Bronchial epithelial cell (primary cell): ENCODE measurements around the gene PTPRE. TPM values are rescaled to one million over a fixed set of nuclear protein-coding genes. Genes with fewer than 3 reads are reported as not detected.

Experiments
- DNase-seq: peaks from one replicate; pipeline ENCODE4 v3.0.0-alpha.2; 2010; ENCODE audit warnings: low read depth
- FAIRE-seq: peaks from 2 replicates; lab custom pipeline; 2011; peaks lifted over from hg19 to GRCh38; lab: Jason Lieb, UNC
- H3K27me3 ChIP-seq: 2 replicates; pipeline ENCODE4 v1.5.1; 2011; ENCODE audit warnings: low read length; ENCODE audit not compliant: control insufficient read depth, insufficient read depth
- H3K36me3 ChIP-seq: 2 replicates; pipeline ENCODE4 v1.5.1; 2011; ENCODE audit warnings: low read length; ENCODE audit not compliant: control insufficient read depth, insufficient read depth
- H3K4me3 ChIP-seq: 2 replicates; pipeline ENCODE4 v1.5.1; 2011; ENCODE audit warnings: mild to moderate bottlenecking, low read depth, low read length, control low read depth
- CTCF ChIP-seq: IDR thresholded peaks from 2 replicates; pipeline ENCODE4 v1.5.1; 2011; ENCODE audit warnings: mild to moderate bottlenecking, moderate library complexity, low read length, control low read depth, inconsistent platforms; ENCODE audit not compliant: insufficient read depth, severe bottlenecking
- total RNA-seq: library from RNA; depleted of rRNA; stranded (reverse); fragments of >200 nt; gene quantifications from 2 replicates; pipeline ENCODE4 v1.2.1, GENCODE V29; 2014

Gene PTPRE
- total RNA-seq, 1 donor from 2014 or later: 7.9 TPM

DNA sequence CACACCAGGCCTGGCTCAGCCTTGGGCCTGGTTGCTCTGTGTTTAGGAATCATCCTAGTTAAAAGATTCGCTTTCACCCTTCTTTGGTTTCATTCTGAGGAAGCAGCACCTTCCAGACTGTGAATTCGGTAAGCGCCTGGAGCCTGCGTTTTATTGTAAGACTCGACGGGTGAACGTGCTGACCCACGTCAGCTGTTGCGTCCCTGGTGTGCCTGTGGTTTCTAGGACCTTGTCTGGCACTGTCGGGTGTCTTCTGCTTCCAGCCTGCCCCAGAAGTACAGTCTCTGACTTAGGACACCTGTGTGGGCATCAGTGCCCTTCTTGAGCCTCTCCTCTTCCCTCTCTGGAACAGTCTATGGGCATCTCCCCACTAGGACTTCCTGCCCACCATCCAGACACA, 193.0 kb downstream of the PTPRE start:
- no peaks in the 10 kb centered on the region for H3K27me3 ChIP-seq

GRCh38 chr10:128101901-128102300, 195.0 kb downstream of the PTPRE start:
- FAIRE-seq: no peak
- no peak for DNase-seq
- TF ChIP-seq CTCF: no peak
- Histone ChIP-seq H3K4me3 (no peak overlapping the region), H3K36me3 (peaks cover 4% of the 10 kb centered on the region), H3K27me3 (no peaks in the 10 kb centered on the region)

More for the DNA sequence above, 193.0 kb downstream of the PTPRE start:
- Histone ChIP-seq H3K36me3 (peaks cover 1% of the 10 kb centered on the region), H3K4me3 (no peak overlapping the region)
- FAIRE-seq: no peak
- DNase-seq: no peak
- no peak for TF ChIP-seq CTCF

DNA sequence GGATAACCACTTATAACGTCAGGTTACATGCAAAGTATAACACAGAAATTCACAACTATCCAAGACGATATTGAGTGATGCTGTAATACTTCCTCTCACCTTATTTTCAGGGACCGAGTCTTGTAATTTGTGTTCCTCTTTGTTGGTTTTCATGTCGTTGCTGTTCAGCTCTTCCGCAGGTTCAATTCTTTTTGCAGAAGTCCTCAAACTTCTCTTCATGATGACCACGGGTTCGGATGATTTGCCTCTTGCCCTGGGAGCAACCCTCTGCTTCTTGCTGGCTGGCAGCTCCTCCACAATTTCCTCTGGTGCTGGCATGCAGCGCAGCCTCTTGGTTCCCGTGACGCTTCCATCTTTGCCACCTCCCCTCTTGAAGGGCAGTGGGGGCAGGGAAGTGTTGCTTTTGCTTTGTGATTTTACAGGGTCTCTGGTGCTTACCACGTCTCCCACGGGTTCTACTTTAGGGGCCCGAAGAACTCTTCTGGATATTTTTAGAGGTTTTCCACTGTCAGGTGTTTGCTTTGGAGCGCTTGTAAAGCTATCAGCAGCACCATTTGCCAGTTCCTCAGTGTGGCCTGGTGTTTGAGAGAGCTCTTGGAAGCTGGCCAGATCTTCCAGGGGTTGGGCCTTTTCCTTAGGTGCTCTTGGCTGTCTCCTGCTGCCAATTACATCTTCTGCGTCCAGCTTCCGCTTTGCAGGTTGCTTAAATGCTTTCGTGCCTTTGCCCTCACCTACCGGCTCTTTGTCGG, 195.8 kb downstream of the PTPRE start:
- no peak for DNase-seq
- no peak for FAIRE-seq
- no peaks in the 10 kb centered on the region for H3K27me3 ChIP-seq
- H3K4me3 ChIP-seq: no peak overlapping the region
- no peak for TF ChIP-seq CTCF
- peaks cover 5% of the 10 kb centered on the region for H3K36me3 ChIP-seq

DNA sequence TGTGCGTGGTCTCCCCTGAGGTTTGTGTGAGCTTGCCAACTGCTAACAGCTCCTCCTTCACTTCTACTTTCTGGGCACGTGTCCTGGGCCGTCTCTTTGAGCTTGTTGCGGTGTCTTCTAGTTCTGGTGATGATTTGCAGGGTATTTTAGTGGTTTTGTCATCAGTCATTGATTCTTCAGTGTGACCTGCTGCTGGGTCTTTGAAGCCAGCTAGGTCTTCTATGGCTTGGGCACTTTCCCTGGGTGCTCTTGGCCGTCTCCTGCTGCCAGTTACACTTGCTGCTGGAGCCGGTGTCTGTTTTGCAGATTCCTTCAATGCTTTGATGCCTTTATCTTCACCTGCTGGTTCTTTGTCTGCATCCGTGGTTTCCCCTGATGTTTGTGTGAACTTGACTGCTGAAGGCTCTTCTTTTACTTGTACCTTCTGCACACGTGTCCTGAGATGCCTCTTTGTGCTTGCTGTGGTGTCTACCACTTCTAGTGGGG, 196.4 kb downstream of the PTPRE start:
- DNase-seq: no peak
- H3K4me3 ChIP-seq: no peak overlapping the region
- no peaks in the 10 kb centered on the region for H3K27me3 ChIP-seq
- peak; percentile 13 for FAIRE-seq
- TF ChIP-seq CTCF: no peak
- peaks cover 5% of the 10 kb centered on the region for H3K36me3 ChIP-seq

- no peak for DNase-seq
- TF ChIP-seq CTCF: no peak
- H3K36me3 ChIP-seq: peaks cover 4% of the 10 kb centered on the region
- FAIRE-seq: no peak
- no peaks in the 10 kb centered on the region for H3K27me3 ChIP-seq
- no peak overlapping the region for H3K4me3 ChIP-seq
Observed at GRCh38 chr10:128105383-128105782, 198.5 kb downstream of the PTPRE start.
